Stimulated activated CD8-positive, alpha-beta memory T cell treated with anti-CD3 and anti-CD28 coated beads, Interleukin-4, amount 100 ng/mL, for 24 hours (primary cell): ENCODE results near the gene NUP210L.

Experiments used
- DNase-seq: peaks from one replicate; pipeline ENCODE4 v3.0.0-alpha.2; 2020; ENCODE audit warnings: low read depth

Gene NUP210L

GRCh38 chr1:154154534-154155191 is at the start of gene NUP210L:
TSS of gene NUP210L (minus strand) at chr1:154155073.
- no peak for DNase-seq

- no peak for DNase-seq
Measured at GRCh38 chr1:154199563-154199879, 44.6 kb upstream of the NUP210L start.

GRCh38 chr1:154198756-154199562 is 44.1 kb upstream of the NUP210L start:
- no peak for DNase-seq

GRCh38 chr1:154193821-154194220 is 38.9 kb upstream of the NUP210L start:
- no peak for DNase-seq

GRCh38 chr1:154192476-154192875 is 37.6 kb upstream of the NUP210L start:
- DNase-seq, result no peak

- DNase-seq, result no peak
Measured at GRCh38 chr1:154191990-154192461, 37.2 kb upstream of the NUP210L start, which contains the start of gene TPM3. TSS of gene TPM3 (minus strand) at chr1:154192100. CDS start at chr1:154192018, 82 bp downstream.

- DNase-seq, result no peak
Measured at GRCh38 chr1:154190550-154190949, 35.7 kb upstream of the NUP210L start.

- no peak for DNase-seq
Measured at GRCh38 chr1:154186852-154187501, 32.1 kb upstream of the NUP210L start.

GRCh38 chr1:154186177-154186576 is 31.3 kb upstream of the NUP210L start:
- peak; percentile 55 for DNase-seq

- DNase-seq, result peak; percentile 94
Measured at GRCh38 chr1:154183046-154183915, 28.4 kb upstream of the NUP210L start.

GRCh38 chr1:154182344-154183045 is 27.6 kb upstream of the NUP210L start:
- DNase-seq, result peak; percentile 77

GRCh38 chr1:154181944-154182343 is 27.1 kb upstream of the NUP210L start:
- DNase-seq, result no peak

- DNase-seq, result no peak
Measured at GRCh38 chr1:154179946-154180687, 25.2 kb upstream of the NUP210L start.

- no peak for DNase-seq
Measured at GRCh38 chr1:154178911-154179811, 24.3 kb upstream of the NUP210L start.

GRCh38 chr1:154178013-154178412 is 23.1 kb upstream of the NUP210L start:
- no peak for DNase-seq

GRCh38 chr1:154176337-154176736 is 21.5 kb upstream of the NUP210L start:
- no peak for DNase-seq

- no peak for DNase-seq
Measured at GRCh38 chr1:154174654-154175053, 19.8 kb upstream of the NUP210L start.

GRCh38 chr1:154171880-154172279 is 17.0 kb upstream of the NUP210L start:
- DNase-seq, result no peak

- no peak for DNase-seq
Measured at GRCh38 chr1:154171223-154171583, 16.3 kb upstream of the NUP210L start.
